ENCODE data around the gene DST. TPM values are rescaled to one million over a fixed set of nuclear protein-coding genes. Genes with fewer than 3 reads are reported as not detected.

The DST gene
- total RNA-seq, 1 experiment from 2014 or later, result 132 TPM

DNA sequence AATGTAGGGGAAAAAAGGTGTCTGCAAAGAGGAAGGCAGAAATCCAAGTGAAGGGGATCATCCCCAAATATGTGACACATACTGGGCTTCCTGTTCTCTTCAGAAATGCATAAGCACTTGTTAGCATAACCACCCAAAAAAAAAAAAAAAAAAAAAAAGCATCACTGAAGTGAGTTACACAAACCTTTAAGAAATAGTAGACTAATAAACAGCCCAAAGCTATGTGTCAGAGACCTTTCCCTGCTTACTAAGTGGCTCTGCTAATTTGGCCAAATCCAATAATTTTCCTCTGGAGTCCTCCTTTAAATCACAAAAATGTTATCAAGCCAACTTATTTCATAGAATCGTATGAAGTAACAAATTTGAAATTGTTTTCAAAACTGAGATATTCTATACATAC lies 7.5 kb upstream of the DST start:
- TF ChIP-seq, protein P1, sequence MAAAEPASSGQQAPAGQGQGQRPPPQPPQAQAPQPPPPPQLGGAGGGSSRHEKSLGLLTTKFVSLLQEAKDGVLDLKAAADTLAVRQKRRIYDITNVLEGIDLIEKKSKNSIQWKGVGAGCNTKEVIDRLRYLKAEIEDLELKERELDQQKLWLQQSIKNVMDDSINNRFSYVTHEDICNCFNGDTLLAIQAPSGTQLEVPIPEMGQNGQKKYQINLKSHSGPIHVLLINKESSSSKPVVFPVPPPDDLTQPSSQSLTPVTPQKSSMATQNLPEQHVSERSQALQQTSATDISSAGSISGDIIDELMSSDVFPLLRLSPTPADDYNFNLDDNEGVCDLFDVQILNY (CRISPR knock-in tag; IDR thresholded peaks at IDR 0.05), result no peak
- no peak for TF ChIP-seq ZNF121 (CRISPR knock-in tag; IDR thresholded peaks at IDR 0.05)
- TF ChIP-seq FOXK1 (CRISPR knock-in tag; IDR thresholded peaks at IDR 0.05), result no peak
- TF ChIP-seq ZNF416 (CRISPR knock-in tag; IDR thresholded peaks at IDR 0.05), result no peak
- no peak for TF ChIP-seq TCF7 (CRISPR knock-in tag; IDR thresholded peaks at IDR 0.05; ENCODE audit: low read depth)
- no peak for TF ChIP-seq ZNF263 (CRISPR knock-in tag; IDR thresholded peaks at IDR 0.05; ENCODE audit: low read depth)
- TF ChIP-seq GTF2I (CRISPR knock-in tag; conservative IDR thresholded peaks at IDR 0.05), result no peak
- no peak for TF ChIP-seq MLX (CRISPR knock-in tag; IDR thresholded peaks at IDR 0.05)
- Mint-ChIP-seq H3K36me3 (peaks cover 20% of the 10 kb centered on the region; the same call in 1 of the 2 replicates), H3K27me3 (ENCODE audit: low read depth) (no peaks in the 10 kb centered on the region), H3K27ac (peak overlapping the region; percentile 12; the same call in 1 of the 2 replicates), H3K4me3 (no peak overlapping the region), H3K9me3 (no peaks in the 10 kb centered on the region), H3K4me1 (peaks cover 37% of the 10 kb centered on the region)
- DNase-seq (ENCODE audit: low spot score) (no peak), ATAC-seq (no peak)
- ChIA-PET CTCF (interaction anchor here (0.6 to 2.0 kb wide), 5 partner anchors 13 to 767 kb away, joined by 3 to 6 read pairs (median 4); no protein-coding TSS in a partner anchor), POLR2A (interaction anchor here (0.8 kb wide), 1 partner anchor 194 kb away, joined by 3 read pairs; no protein-coding TSS in a partner anchor)

DNA sequence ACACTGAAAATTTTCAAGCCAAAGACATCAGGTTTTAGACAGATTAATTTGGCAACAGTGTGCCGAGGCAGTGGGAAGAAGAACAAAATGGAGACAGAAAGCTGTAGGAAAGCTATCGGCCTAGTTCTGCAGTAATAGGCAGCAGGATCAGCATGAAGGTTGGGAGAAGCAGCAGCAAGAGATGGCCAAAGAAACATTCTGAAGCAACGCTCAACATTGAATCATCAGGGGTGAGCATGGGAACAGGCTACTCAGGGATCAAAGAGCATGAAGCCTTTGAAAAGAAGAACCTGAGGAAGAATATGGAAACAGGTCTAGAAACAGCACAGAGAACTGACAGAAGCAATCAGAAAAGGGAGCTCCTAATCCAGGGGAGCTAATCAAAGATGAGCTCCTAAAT lies 7.1 kb upstream of the DST start:
- H3K4me1 Mint-ChIP-seq, result peaks cover 37% of the 10 kb centered on the region
- DNase-seq (ENCODE audit: low spot score) (no peak), ATAC-seq (no peak)
- no peak for TF ChIP-seq MLX (CRISPR knock-in tag; IDR thresholded peaks at IDR 0.05)
- TF ChIP-seq, protein P2, sequence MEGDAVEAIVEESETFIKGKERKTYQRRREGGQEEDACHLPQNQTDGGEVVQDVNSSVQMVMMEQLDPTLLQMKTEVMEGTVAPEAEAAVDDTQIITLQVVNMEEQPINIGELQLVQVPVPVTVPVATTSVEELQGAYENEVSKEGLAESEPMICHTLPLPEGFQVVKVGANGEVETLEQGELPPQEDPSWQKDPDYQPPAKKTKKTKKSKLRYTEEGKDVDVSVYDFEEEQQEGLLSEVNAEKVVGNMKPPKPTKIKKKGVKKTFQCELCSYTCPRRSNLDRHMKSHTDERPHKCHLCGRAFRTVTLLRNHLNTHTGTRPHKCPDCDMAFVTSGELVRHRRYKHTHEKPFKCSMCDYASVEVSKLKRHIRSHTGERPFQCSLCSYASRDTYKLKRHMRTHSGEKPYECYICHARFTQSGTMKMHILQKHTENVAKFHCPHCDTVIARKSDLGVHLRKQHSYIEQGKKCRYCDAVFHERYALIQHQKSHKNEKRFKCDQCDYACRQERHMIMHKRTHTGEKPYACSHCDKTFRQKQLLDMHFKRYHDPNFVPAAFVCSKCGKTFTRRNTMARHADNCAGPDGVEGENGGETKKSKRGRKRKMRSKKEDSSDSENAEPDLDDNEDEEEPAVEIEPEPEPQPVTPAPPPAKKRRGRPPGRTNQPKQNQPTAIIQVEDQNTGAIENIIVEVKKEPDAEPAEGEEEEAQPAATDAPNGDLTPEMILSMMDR (IDR thresholded peaks at IDR 0.05), result no peak
- TF ChIP-seq ETV6 (CRISPR knock-in tag; IDR thresholded peaks at IDR 0.05), result no peak
- TF ChIP-seq ZNF232 (CRISPR knock-in tag; IDR thresholded peaks at IDR 0.05), result no peak
- TF ChIP-seq ZNF317 (CRISPR knock-in tag; IDR thresholded peaks at IDR 0.05; ENCODE audit: borderline replicate concordance, low read depth), result no peak
- TF ChIP-seq GRHL2 (CRISPR knock-in tag; IDR thresholded peaks at IDR 0.05; ENCODE audit: insufficient replicate concordance, severe bottlenecking), result no peak
- TF ChIP-seq, protein P3, sequence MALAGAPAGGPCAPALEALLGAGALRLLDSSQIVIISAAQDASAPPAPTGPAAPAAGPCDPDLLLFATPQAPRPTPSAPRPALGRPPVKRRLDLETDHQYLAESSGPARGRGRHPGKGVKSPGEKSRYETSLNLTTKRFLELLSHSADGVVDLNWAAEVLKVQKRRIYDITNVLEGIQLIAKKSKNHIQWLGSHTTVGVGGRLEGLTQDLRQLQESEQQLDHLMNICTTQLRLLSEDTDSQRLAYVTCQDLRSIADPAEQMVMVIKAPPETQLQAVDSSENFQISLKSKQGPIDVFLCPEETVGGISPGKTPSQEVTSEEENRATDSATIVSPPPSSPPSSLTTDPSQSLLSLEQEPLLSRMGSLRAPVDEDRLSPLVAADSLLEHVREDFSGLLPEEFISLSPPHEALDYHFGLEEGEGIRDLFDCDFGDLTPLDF (CRISPR knock-in tag; IDR thresholded peaks at IDR 0.05), result no peak
- no peak for TF ChIP-seq ZNF416 (CRISPR knock-in tag; IDR thresholded peaks at IDR 0.05)
- TF ChIP-seq, protein P4, sequence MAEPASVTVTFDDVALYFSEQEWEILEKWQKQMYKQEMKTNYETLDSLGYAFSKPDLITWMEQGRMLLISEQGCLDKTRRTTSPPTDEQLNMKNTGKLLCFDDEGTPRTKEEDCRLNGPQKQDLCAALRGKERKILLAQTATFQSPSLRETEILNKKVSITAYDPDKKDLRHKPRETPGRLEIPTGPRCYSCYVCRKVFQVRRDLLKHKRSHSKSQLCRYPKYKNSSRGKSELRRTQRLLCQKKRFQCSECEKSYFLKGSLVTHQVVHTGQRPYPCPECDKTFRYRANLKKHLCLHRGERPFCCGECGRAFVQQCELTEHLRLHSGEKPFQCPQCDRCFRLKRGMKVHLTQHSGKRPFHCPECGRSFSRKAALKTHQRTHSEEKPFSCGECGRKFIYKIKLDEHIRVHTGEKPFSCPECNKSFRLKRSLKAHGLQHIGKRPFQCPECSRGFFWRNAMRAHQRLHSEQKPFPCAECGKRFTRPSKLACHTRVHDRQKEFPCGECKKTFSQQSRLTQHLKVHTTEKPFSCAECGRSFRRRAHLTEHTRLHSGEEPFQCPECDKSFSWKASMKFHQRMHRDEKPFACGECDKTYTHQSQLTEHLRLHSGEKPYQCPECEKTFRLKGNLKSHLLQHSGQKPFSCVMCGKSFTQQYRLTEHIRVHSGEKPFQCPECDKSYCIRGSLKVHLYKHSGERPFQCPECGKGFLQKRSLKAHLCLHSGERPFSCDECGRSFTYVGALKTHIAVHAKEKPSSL (CRISPR knock-in tag; conservative IDR thresholded peaks at IDR 0.05), result no peak
- no peak for TF ChIP-seq ATF6 (CRISPR knock-in tag; IDR thresholded peaks at IDR 0.05)
- TF ChIP-seq FOXJ3 (CRISPR knock-in tag; IDR thresholded peaks at IDR 0.05; ENCODE audit: borderline replicate concordance), result no peak
- no peak for TF ChIP-seq ZNF532 (CRISPR knock-in tag; IDR thresholded peaks at IDR 0.05; ENCODE audit: borderline replicate concordance)
- H3K36me3 Mint-ChIP-seq, result peaks cover 24% of the 10 kb centered on the region; the same call in 1 of the 2 replicates
- H3K27me3 Mint-ChIP-seq (ENCODE audit: low read depth), result no peaks in the 10 kb centered on the region
- ChIA-PET CTCF (interaction anchor here (0.7 to 2.0 kb wide), 4 partner anchors 12 to 767 kb away, joined by 4 to 6 read pairs (median 4); no protein-coding TSS in a partner anchor), POLR2A (interaction anchor here (0.8 kb wide), 1 partner anchor 194 kb away, joined by 3 read pairs; no protein-coding TSS in a partner anchor)
- H3K4me3 Mint-ChIP-seq, result no peak overlapping the region
- peak overlapping the region; percentile 12 for H3K27ac Mint-ChIP-seq
- H3K9me3 Mint-ChIP-seq, result no peaks in the 10 kb centered on the region

Data from WTC11 (cell line).